HG02759 (cell line): ENCODE data around the gene PLS1.
A peak's percentile ranks its signal among the peaks of the same experiment; 100 is the strongest.
"Not testable (repeated sequence)": the region's sequence is repeated elsewhere in the genome, so short reads cannot be mapped to it uniquely, and the experiment has no call there.

Source experiments
- ATAC-seq: cut with Tn5 transposase; IDR thresholded peaks from one replicate; pipeline ENCODE4 v1.9.1; 2021; ENCODE audit warnings: mild to moderate bottlenecking, moderate library complexity; ENCODE audit not compliant: unreplicated experiment

Gene PLS1

GRCh38 chr3:142690613-142691012 is 94.4 kb downstream of the PLS1 start:
- no peak for ATAC-seq

- no peak for ATAC-seq
These were observed 95.3 kb downstream of the PLS1 start for GRCh38 chr3:142691527-142691926.

GRCh38 chr3:142693136-142693853 is 97.1 kb downstream of the PLS1 start:
- no peak for ATAC-seq

- no peak for ATAC-seq
These were observed 98.0 kb downstream of the PLS1 start for GRCh38 chr3:142694225-142694624.

GRCh38 chr3:142705198-142705597 is 109.0 kb downstream of the PLS1 start:
- ATAC-seq = no peak

GRCh38 chr3:142706321-142707127 is 110.3 kb downstream of the PLS1 start:
- no peak for ATAC-seq

- no peak for ATAC-seq
These were observed 113.0 kb downstream of the PLS1 start for GRCh38 chr3:142709207-142709606.

- not testable (repeated sequence) for ATAC-seq
These were observed 118.7 kb downstream of the PLS1 start for GRCh38 chr3:142714882-142715281.

GRCh38 chr3:142716102-142716501 is 119.9 kb downstream of the PLS1 start:
- no peak for ATAC-seq

- peak; percentile 23 for ATAC-seq
These were observed 127.4 kb downstream of the PLS1 start for GRCh38 chr3:142723665-142723967.

- ATAC-seq = peak; percentile 91
These were observed 127.9 kb downstream of the PLS1 start, which contains the start of gene TRPC1 for GRCh38 chr3:142723968-142724681. Gene TRPC1, plus strand, starts transcription at chr3:142724034. Its CDS starts 526 bp downstream, at chr3:142724560.

GRCh38 chr3:142724682-142725356 is 128.6 kb downstream of the PLS1 start:
- ATAC-seq = peak; percentile 28

GRCh38 chr3:142725357-142725739 is 129.2 kb downstream of the PLS1 start:
- ATAC-seq = no peak

- ATAC-seq = no peak
These were observed 129.8 kb downstream of the PLS1 start for GRCh38 chr3:142726017-142726416.

- ATAC-seq = no peak
These were observed 135.9 kb downstream of the PLS1 start for GRCh38 chr3:142732066-142732465.

GRCh38 chr3:142734834-142735233 is 138.6 kb downstream of the PLS1 start:
- no peak for ATAC-seq

GRCh38 chr3:142735462-142735861 is 139.3 kb downstream of the PLS1 start:
- ATAC-seq = no peak

- no peak for ATAC-seq
These were observed 142.2 kb downstream of the PLS1 start for GRCh38 chr3:142738396-142738795.

- no peak for ATAC-seq
These were observed 150.5 kb downstream of the PLS1 start for GRCh38 chr3:142746646-142747045.

GRCh38 chr3:142750531-142750930 is 154.3 kb downstream of the PLS1 start:
- ATAC-seq = not testable (repeated sequence)

GRCh38 chr3:142752605-142753004 is 156.4 kb downstream of the PLS1 start:
- ATAC-seq = not testable (repeated sequence)
